ENCODE results near the gene SPTBN5.

The SPTBN5 gene

GRCh38 chr15:41801850-41802455, 91.9 kb downstream of the SPTBN5 start:
- DNase-seq (ENCODE audit: low read depth), result peak; percentile 43

- DNase-seq (ENCODE audit: low read depth), result no peak
Observed at GRCh38 chr15:41801185-41801584, 92.7 kb downstream of the SPTBN5 start.

GRCh38 chr15:41799488-41799805, 94.4 kb downstream of the SPTBN5 start:
- no peak for DNase-seq (ENCODE audit: low read depth)

- DNase-seq (ENCODE audit: low read depth), result peak; percentile 39
Observed at GRCh38 chr15:41798607-41799487, 95.0 kb downstream of the SPTBN5 start.
